Stimulated activated CD8-positive, alpha-beta memory T cell treated with anti-CD3 and anti-CD28 coated beads, Interleukin-7, amount 100 ng/mL, for 1 hour (primary cell): ENCODE results near the gene TTC38.

Experiments used
- DNase-seq, 2 donors: peaks; one replicate each; pipeline ENCODE4 v3.0.0-alpha.2; 2020; ENCODE audit warnings: low read depth in 2 of 2

The TTC38 gene

GRCh38 chr22:46278656-46279645 lies 11.1 kb downstream of the TTC38 start:
- DNase-seq = no peak

GRCh38 chr22:46280063-46280817 lies 12.4 kb downstream of the TTC38 start:
- DNase-seq = no peak

GRCh38 chr22:46280999-46281623 lies 13.3 kb downstream of the TTC38 start:
- DNase-seq = no peak

- no peak for DNase-seq
These were observed 14.3 kb downstream of the TTC38 start for GRCh38 chr22:46281866-46282678.

- DNase-seq = no peak
These were observed 18.2 kb downstream of the TTC38 start for GRCh38 chr22:46286006-46286405.

- no peak for DNase-seq
These were observed 19.4 kb downstream of the TTC38 start for GRCh38 chr22:46286941-46287872.

DNA sequence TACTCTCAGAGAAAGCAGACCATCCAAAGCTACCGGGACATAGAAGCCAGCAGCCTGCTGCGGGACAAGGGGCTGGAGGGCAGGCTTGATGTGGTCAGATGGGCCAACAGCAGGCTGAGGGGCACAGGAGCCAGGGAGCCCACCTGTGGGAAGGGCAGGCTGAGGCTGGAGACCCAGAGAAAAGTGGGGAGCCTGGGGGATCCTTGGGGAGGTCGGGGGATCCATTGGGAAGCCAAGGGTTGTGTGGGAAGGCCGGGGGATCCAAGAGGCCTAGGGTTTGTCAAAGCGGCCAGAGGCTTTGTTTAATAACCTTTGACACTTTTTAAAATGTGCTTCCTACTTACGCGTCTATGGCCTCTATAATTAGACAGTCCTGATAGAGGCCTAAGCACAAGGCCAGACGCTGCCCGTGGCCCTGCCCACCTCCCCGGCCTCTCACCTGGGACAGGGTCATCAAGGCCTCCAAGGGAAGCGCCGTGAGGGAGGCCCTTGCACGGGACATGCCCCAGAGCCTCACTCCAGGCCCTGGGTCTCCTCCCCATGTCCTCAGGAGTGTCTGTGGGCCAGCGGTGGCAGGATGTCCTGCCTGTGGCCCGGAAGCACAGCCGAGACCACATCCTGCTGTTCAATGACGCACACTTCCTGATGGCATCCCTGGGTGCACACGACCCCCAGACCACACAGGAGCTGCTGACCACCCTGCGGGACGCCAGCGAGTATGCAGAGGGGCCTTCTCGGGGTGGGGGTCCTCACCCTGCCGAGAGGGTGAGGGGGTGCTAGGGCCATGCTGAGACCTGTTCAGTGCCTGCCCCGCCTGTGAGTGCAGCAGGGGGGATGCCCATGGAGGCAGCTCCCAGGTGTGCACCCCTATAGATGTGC lies 20.3 kb downstream of the TTC38 start:
- DNase-seq = no peak

DNA sequence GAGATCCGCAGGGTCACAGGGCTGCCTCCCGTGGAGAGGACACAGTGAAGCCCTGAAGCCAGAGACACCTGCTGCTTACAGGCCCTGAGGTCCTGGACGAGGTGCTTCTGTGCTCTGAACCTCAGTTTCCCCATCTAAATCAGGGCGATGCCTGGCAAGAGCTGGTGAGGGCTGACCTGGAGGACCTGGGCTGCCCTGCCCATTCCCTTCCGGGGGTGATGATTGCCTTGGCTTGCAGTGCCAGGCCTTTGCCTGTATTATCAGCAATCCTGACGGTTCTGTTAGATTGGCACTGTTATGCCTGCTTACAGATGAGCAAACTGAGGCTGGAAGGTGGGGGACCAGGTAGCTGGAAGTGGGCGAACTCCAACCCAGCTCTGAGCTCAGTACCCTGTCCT lies 21.0 kb downstream of the TTC38 start:
- DNase-seq = no peak

- no peak for DNase-seq
These were observed 21.6 kb downstream of the TTC38 start for GRCh38 chr22:46289244-46289891.

DNA sequence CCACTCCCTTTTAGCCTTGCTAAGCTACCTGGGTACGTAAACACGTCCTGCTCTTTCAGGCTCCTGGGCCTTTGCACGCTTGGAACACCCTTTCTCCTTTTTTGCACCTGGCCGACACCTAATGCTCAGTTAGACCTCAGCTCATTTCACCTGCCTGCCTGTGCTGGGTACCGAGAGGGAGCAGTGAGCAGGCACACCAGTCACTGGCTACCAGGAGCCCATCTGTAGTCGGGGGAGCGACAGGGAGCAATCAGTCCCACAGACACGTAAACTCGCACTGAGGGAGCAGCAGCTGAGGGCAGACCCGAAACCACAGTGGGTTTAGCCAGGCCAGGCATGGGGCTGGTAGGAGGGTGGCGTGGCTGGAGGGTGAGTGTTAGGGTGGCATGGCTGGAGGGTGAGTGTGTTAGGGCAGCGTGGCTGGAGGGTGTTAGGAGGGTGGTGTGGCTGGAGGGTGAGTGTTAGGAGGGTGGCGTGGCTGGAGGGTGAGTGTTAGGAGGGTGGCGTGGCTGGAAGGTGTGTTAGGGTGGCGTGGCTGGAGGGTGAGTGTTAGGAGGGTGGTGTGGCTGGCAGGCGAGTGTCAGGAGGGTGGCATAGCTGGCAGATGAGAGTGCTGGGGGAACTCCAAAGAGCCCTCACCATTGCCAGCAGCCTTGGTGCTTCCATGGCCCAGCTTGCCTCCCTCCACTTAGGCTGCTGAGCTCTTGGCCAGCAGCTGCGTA lies 22.5 kb downstream of the TTC38 start:
- DNase-seq = no peak

GRCh38 chr22:46290843-46291785 lies 23.3 kb downstream of the TTC38 start:
- no peak for DNase-seq

- no peak for DNase-seq
These were observed 24.4 kb downstream of the TTC38 start for GRCh38 chr22:46292173-46292572.

- no peak for DNase-seq
These were observed 24.9 kb downstream of the TTC38 start for GRCh38 chr22:46292732-46293131.

DNA sequence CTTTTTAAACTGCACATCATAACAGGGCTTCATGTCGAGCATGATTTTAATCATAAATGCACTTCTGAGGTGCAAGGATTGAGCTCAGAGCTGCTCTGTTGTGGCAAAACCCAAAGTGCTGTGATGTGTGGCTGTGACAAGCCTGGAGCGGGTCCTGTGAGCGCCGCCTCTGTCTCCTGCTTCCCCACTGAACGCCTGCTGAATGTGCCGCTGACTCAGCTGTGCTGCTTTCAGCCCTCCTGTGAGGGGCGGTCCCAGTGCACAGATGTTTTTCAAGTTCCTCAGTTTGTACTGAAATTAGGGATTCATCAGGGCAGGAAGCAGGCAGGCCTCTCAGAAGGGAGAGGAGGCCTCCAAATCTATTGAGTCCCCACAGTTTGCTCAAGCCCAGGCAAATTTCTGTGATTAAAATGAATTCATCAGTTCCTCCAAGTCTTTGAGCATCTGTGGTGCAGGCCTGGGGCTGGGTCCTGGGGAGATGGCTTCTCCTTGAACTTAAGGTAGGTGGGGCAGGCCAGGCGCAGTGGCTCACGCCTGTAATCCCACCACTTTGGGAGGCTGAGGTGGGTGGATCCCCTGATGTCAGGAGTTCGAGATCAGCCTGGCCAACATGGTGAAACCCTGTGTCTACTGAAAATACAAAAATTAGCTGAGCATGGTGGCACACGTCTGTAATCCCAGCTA lies 25.9 kb downstream of the TTC38 start:
- no peak for DNase-seq

DNA sequence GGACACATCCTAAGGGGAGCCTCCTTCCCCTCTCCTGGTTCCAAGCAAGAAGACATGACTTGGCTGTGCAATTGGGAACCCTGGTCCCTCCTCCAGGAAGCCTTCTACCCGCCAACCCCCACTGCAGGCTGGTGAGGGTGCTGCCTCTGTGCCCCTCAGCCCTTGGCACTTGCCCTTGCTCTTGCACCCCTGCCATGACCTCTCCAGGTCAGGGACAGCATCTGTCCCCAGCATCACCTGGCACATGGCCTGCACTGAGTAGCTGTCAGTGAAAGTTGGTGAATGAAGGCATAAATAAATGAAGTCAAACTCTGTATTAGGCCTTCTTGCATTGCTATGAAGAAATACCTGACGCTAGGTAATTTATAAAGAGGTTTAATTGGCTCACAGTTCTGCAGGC lies 27.0 kb downstream of the TTC38 start:
- no peak for DNase-seq

DNA sequence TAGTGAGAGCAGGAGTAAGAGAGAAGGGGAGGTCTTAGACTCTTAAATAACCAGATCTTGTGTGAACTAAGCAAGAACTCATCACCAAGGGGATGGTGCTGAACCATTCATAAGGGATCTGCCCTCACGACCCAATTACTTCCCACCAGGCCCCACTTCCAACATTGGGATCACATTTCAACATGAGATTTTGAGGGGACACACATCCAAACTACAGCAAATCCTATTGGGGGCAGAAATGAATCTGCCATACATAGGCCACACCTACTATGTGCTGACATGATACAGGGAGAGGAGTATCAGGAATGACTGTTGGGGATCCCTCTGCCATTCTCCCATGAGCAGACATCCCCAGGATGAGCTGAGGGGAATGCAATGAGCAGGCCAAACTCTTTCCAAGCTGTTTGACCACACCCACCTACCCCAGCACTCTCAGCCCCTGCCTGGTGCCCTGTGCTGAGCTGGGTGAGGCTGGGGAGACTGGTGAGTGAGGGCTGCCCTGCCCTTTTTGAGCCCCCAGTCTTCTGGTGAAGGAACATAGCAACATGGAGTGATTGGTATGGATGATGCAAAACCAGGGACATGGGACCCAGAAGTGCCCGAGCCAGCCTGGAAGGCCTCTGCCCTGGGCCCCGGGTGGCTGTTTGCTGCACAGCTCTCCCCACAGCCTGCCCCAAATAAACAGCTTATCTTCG lies 27.6 kb downstream of the TTC38 start:
- DNase-seq = no peak
